Erythroblast (primary cell): ENCODE data around the gene NCKAP5.

ENCODE experiments used
- GATA1 ChIP-seq: IDR thresholded peaks from 2 replicates; pipeline ENCODE4 v1.6.1; 2011; ENCODE audit warnings: low read depth, mild to moderate bottlenecking, control low read depth, low read length, moderate library complexity
- POLR2A ChIP-seq: IDR thresholded peaks from 2 replicates; pipeline ENCODE4 v1.6.1; 2011; ENCODE audit warnings: mild to moderate bottlenecking, low read length

- TF ChIP-seq POLR2A = no peak
- TF ChIP-seq GATA1 = no peak
These were observed 11.0 kb upstream of the NCKAP5 start for GRCh38 chr2:133579274-133579673.
